Measurements from ENCODE around the gene S100G. TPM values are rescaled to one million over a fixed set of nuclear protein-coding genes. Genes with fewer than 3 reads are reported as not detected.
A peak's percentile ranks its signal among the peaks of the same experiment; 100 is the strongest.
"Not testable (repeated sequence)": the region's sequence is repeated elsewhere in the genome, so short reads cannot be mapped to it uniquely, and the experiment has no call there.

Gene S100G
- not detected for total RNA-seq

GRCh38 chrX:16649858-16650257 lies at the start of gene S100G:
TSS of gene S100G (plus strand) at chrX:16650158. CDS start at chrX:16651007, 849 bp downstream.
- no peak for ATAC-seq

- no peak for ATAC-seq
Measured at GRCh38 chrX:16601885-16602284, 48.1 kb upstream of the S100G start.

GRCh38 chrX:16603235-16603634 lies 46.7 kb upstream of the S100G start:
- ATAC-seq = not testable (repeated sequence)

GRCh38 chrX:16603822-16604221 lies 46.1 kb upstream of the S100G start:
- ATAC-seq = peak; percentile 76

GRCh38 chrX:16604337-16604736 lies 45.6 kb upstream of the S100G start:
- no peak for ATAC-seq

GRCh38 chrX:16606142-16606720 lies 43.7 kb upstream of the S100G start:
- no peak for ATAC-seq

GRCh38 chrX:16610121-16610621 lies 39.8 kb upstream of the S100G start:
- no peak for ATAC-seq

- not testable (repeated sequence) for ATAC-seq
Measured at GRCh38 chrX:16610654-16611053, 39.3 kb upstream of the S100G start.

- no peak for ATAC-seq
Measured at GRCh38 chrX:16612257-16612897, 37.6 kb upstream of the S100G start.

GRCh38 chrX:16617382-16617781 lies 32.6 kb upstream of the S100G start:
- ATAC-seq = no peak

GRCh38 chrX:16618422-16618821 lies 31.5 kb upstream of the S100G start:
- ATAC-seq = no peak

GRCh38 chrX:16619024-16619423 lies 30.9 kb upstream of the S100G start:
- no peak for ATAC-seq

GRCh38 chrX:16628511-16628910 lies 21.4 kb upstream of the S100G start:
- not testable (repeated sequence) for ATAC-seq

- no peak for ATAC-seq
Measured at GRCh38 chrX:16628946-16629595, 20.9 kb upstream of the S100G start.

- no peak for ATAC-seq
Measured at GRCh38 chrX:16629909-16630308, 20.0 kb upstream of the S100G start.

- no peak for ATAC-seq
Measured at GRCh38 chrX:16633754-16634153, 16.2 kb upstream of the S100G start.

- ATAC-seq = no peak
Measured at GRCh38 chrX:16635040-16635439, 14.9 kb upstream of the S100G start.

GRCh38 chrX:16635596-16635995 lies 14.4 kb upstream of the S100G start:
- no peak for ATAC-seq

- ATAC-seq = no peak
Measured at GRCh38 chrX:16638533-16638932, 11.4 kb upstream of the S100G start.

GRCh38 chrX:16639966-16640365 lies 10.0 kb upstream of the S100G start:
- no peak for ATAC-seq

GRCh38 chrX:16640823-16641222 lies 9.1 kb upstream of the S100G start:
- ATAC-seq = no peak

GRCh38 chrX:16643176-16643575 lies 6.8 kb upstream of the S100G start:
- ATAC-seq = no peak

GRCh38 chrX:16646366-16647138 lies 3.4 kb upstream of the S100G start:
- no peak for ATAC-seq
